GM12872 (cell line): ENCODE results near the gene DDI2.

ENCODE experiments used
- TF ChIP-seq, protein P1 (sequence below): IDR thresholded peaks from 3 replicates; pipeline ENCODE4 v1.5.1; 2011; ENCODE audit warnings: low read depth, mild to moderate bottlenecking, low read length, moderate library complexity; ENCODE audit not compliant: insufficient read depth

Gene DDI2

DNA sequence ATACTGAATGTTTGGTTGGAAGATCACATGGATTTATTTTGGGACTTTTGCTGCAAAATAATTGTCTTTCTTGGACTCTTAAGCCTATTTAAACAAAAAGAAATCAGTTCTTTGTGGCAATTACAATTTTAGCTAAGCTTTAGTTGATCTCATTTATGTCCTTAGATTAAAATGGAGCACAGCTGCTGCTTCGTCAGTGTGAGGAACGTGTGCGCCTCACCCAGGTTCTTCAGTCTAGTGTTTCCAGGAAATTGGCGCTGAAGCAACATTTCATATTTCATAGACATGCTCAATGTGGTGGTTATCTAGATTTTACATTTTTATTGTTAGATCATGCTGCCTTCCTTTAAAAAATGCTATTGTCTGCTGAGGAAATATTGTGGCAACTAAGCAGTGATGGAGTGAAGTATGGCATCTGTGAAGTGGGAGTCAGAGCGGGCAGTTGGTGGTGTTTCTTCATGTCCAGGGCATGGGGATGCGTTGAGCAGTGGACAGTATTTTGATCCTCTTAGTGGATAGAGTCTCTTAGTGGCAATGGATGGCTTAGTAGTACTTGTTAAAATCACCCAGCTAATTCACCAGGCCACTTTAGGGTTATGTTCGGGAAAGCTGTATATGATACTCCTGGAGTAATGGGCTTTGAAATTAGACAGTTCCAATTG, 5.6 kb downstream of the DDI2 start:
- TF ChIP-seq, protein P1, sequence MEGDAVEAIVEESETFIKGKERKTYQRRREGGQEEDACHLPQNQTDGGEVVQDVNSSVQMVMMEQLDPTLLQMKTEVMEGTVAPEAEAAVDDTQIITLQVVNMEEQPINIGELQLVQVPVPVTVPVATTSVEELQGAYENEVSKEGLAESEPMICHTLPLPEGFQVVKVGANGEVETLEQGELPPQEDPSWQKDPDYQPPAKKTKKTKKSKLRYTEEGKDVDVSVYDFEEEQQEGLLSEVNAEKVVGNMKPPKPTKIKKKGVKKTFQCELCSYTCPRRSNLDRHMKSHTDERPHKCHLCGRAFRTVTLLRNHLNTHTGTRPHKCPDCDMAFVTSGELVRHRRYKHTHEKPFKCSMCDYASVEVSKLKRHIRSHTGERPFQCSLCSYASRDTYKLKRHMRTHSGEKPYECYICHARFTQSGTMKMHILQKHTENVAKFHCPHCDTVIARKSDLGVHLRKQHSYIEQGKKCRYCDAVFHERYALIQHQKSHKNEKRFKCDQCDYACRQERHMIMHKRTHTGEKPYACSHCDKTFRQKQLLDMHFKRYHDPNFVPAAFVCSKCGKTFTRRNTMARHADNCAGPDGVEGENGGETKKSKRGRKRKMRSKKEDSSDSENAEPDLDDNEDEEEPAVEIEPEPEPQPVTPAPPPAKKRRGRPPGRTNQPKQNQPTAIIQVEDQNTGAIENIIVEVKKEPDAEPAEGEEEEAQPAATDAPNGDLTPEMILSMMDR: no peak

DNA sequence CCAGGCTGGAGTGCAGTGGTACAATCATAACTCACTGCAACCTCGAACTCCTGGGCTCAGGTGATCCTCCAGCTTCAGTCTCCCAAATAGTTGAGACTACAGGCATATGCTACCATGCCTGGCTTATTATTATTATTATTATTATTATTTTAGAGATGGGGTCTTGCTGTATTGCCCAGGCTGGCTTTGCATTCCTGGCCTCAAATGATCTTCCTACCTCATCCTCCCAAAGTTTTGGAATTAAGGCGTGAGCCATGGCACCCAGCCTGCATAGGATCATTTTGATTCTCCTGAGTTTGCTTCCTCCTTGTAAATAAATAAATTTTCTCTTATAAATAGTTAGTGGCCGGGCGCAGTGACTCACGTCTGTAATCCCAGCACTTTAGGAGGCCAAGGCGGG, 6.2 kb downstream of the DDI2 start:
- TF ChIP-seq, protein P1: no peak

DNA sequence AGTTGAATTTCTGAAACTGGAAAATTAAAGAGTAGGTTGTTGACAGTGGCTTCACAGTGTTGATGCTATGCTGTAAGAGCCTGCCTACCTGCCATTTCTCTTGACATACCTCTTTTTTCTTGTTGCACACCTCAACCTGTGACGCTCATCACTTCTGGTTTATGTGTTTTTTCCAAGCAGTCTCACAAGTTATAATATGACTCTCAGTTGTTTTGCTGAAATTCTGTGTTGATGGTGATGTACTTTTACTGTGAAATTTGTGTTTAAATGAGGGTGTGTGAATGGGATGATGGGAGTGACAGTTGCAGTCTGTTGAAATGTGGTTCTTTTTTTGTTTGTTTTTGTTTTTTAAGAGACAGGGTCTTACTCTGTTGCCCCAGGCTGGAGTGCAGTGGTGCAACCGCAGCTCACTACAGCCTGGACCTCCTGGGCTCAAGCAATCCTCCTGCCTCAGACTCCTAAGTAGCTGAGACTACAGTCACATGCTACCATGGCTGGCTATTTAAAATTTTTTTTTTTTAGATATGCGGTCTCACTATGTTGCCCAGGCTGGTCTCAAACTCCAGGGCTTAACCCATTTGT, 7.0 kb downstream of the DDI2 start:
- TF ChIP-seq, protein P1: no peak

DNA sequence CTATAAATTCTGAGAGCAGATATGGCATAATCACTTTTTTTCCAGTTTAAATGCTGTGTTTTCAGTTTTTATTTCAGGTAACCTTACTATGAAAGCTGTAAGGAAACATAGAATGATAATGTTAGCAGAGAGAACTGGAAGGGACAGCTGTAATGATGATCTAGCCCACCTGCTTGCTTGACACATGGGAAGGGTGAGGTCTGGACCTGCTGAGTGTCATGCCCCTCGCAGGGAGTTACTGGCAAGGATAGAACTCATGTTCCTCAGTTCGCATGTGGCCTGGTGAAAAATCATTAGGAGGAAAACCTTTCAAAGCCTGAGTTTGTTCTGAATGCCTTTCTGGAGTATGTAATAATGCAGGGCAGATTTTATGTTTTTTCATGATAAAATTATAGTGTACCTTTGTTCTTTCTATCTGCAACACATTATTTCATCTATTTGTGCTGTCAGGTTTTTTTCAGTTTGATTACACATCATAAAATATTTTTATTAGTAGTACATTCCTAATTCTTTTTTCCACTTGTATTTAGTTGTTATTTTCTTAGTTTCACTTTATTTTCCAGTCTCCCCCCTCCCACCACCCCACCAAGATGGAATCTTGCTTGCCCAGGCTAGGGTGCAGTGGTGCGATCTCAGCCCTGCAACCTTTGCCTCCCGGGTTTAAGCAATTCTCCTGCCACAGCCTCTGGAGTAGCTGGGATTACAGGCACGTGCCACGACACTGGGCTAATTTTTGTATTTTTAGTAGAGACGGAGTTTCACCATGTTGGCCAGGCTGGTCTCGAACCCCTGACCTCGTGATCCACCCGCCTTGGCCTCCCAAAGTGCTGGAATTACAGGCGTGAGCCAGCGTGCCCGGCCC, 8.0 kb downstream of the DDI2 start:
- TF ChIP-seq, protein P1: no peak

DNA sequence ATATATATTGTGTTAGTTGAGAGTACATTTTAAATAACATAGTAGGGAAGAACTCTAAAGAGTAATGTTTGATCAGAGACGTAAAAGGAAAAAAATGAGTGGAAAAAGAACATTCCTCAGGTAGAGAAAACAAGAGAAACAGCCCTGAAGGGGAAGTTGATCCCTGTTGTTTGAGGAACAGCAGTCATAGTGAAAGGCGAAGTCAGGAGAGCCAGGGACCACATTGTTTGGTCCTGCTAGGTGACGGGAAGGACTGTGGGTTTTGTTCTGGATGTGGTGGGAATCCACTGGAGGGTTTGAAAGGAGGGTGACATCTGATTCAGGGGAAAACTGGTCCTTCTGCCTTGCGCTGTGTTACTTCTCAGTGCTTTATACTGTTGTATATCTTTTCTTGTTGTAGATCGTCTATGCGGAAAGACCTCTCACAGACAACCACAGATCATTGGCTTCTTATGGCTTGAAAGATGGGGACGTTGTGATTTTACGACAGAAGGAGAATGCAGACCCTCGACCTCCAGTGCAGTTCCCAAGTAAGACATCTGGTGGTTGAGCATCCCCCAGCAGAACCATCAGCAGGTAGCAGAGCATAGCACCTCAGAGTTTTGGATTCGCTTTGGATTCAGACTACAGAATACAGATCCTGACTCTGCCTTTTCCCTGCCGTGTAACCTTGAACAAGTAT, 9.2 kb downstream of the DDI2 start:
- TF ChIP-seq, protein P1: no peak

DNA sequence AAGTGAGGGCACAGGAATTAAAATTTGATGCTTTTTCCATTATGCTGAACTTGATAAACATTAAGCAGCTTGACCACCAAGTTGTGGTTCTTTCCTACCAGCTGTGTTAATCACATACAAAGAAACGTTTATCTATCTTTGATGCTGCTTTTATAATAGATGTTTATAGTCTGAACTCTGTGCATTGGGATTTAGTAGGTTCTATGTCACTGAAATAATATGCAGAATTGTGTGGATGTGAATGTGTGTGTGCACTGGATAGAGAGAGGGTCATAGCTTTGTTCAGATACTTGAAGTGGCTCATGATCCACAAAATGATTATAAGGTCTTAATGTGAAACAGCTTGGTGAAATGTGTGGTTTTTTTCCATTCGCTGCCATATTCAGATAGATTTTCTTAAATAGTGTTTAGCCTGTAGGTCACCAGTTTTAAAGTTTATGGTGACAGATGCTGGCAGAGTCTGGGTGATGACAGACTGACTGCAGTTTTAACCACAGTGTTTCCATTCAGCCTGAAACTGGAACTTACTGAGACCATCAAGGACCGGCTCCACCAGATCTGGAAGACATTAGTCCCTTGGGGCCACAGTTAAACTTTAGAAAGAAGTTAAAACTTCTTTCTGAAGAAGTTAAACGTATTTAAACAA, 10.2 kb downstream of the DDI2 start:
- TF ChIP-seq, protein P1: no peak
